ENCODE results near the gene HTR1D.
"Not testable (repeated sequence)": the region's sequence is repeated elsewhere in the genome, so short reads cannot be mapped to it uniquely, and the experiment has no call there.

HTR1D gene

DNA sequence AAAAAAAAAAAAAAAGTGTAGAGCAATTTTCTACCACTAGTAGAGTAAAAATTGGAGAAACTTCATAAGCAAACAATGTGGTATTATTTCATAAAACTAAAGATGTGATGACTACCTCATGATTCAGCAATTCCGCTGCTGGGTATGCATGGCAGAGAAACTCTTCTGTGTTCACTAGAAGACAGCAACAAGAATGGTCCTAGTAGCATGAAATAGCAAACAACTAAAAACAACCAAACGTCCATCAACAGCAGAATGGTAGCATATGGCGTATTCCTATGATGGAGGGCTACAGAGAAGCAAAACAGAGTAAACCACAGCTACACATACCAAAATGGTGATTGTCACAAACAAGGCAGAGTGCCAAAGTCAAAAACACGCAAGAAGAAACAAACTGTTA lies 18.9 kb downstream of the HTR1D start:
- ChIA-PET CTCF (interaction anchor here (2.8 to 10.7 kb wide), 2 partner anchors 14 to 100 kb away, joined by 9 to 76 read pairs; no protein-coding TSS in a partner anchor), POLR2A (no interaction called here)
- TF ChIP-seq, protein P1, sequence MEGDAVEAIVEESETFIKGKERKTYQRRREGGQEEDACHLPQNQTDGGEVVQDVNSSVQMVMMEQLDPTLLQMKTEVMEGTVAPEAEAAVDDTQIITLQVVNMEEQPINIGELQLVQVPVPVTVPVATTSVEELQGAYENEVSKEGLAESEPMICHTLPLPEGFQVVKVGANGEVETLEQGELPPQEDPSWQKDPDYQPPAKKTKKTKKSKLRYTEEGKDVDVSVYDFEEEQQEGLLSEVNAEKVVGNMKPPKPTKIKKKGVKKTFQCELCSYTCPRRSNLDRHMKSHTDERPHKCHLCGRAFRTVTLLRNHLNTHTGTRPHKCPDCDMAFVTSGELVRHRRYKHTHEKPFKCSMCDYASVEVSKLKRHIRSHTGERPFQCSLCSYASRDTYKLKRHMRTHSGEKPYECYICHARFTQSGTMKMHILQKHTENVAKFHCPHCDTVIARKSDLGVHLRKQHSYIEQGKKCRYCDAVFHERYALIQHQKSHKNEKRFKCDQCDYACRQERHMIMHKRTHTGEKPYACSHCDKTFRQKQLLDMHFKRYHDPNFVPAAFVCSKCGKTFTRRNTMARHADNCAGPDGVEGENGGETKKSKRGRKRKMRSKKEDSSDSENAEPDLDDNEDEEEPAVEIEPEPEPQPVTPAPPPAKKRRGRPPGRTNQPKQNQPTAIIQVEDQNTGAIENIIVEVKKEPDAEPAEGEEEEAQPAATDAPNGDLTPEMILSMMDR (IDR thresholded peaks at IDR 0.05; ENCODE audit: control extremely low read depth, extremely low read depth, low read depth, missing control alignments): no peak
- DNase-seq (ENCODE audit: extremely low spot score): no peak

DNA sequence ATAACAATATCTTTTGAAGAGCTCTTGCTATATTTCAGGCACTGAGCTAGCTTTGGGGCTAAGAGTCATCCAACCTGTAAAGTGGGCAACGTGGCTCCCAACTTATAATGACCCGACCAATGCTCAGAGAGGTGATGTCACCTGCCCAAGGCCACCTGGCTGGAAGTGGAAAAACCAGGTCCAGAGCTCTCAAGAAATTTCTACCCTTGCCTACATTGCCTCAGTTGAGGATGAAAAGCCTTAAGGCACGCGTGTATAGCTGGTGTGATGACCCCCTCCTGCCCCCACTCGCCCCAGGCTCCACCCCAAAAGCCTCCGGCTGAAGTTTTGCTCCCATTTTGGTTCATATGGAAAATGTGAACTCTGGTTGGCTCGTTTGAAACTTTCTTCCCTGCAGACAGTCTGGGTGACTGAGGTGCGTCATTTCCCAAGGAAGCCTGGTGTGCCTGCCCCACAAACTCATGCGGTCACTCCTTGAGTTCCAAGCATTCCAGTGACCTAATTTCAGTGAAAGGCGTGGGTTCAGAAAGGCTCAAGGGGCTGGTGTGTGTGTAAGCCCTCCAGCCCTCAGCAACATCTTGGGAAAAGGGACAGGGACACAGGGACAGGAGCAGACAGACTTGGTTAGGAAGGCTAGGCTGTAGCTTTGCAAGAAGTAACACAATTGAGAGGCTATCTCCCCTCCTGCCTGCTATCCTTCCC lies 20.5 kb downstream of the HTR1D start:
- TF ChIP-seq, protein P1 (IDR thresholded peaks at IDR 0.05; ENCODE audit: control extremely low read depth, extremely low read depth, low read depth, missing control alignments): no peak
- ChIA-PET POLR2A (no interaction called here), CTCF (interaction anchor here (2.8 to 10.7 kb wide), 2 partner anchors 12 to 98 kb away, joined by 9 to 76 read pairs; no protein-coding TSS in a partner anchor)
- no peak for DNase-seq (ENCODE audit: extremely low spot score)

DNA sequence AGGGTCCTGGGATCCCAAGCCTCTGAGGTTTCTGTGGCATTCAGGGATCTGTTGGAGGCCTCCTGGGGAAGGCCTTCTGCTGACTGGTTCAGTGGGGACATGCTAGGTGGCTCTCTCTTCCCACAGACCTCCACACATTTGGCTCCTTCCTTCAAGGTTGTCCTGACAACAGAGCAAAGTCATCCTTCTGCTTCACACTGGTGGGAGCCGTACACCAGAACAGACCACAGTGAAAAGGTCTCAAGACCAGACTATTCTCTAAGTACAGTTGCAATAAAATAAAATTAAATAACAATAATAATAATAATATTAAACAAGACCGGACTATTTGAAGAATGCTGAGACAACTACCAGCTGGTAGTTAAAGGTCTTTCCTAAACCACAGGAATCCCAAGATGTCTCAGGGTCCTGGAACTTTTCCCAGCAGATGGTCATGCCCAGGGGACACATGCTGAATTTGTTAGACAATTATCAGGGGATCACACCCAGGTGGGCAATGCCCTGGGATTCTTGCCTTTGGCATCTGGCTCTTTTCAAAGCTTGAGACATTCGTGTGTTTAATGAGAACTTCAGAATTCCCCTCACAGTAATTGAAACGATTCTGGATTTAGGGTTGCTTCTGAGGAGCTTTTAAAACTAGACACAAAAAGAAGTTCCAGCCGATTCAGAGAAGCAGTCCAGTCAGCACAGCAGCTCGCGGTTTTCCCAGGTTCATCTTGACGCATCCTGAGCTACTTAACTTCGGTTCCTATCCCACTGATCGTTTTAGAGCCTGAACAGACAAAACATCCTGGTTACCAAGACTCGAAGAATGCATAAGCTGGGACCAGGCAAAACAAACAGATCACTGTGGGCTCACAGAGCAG lies 22.9 kb downstream of the HTR1D start:
- TF ChIP-seq, protein P1 (IDR thresholded peaks at IDR 0.05; ENCODE audit: control extremely low read depth, extremely low read depth, low read depth, missing control alignments): no peak
- ChIA-PET POLR2A (interaction anchor here (0.7 kb wide), 1 partner anchor 11 kb away, joined by 3 read pairs; no protein-coding TSS in a partner anchor), CTCF (interaction anchor here (1.3 to 10.7 kb wide), 4 partner anchors 10 to 95 kb away, joined by 3 to 76 read pairs (median 5); partner anchors contain the start of gene HTR1D)
- DNase-seq (ENCODE audit: extremely low spot score): no peak

DNA sequence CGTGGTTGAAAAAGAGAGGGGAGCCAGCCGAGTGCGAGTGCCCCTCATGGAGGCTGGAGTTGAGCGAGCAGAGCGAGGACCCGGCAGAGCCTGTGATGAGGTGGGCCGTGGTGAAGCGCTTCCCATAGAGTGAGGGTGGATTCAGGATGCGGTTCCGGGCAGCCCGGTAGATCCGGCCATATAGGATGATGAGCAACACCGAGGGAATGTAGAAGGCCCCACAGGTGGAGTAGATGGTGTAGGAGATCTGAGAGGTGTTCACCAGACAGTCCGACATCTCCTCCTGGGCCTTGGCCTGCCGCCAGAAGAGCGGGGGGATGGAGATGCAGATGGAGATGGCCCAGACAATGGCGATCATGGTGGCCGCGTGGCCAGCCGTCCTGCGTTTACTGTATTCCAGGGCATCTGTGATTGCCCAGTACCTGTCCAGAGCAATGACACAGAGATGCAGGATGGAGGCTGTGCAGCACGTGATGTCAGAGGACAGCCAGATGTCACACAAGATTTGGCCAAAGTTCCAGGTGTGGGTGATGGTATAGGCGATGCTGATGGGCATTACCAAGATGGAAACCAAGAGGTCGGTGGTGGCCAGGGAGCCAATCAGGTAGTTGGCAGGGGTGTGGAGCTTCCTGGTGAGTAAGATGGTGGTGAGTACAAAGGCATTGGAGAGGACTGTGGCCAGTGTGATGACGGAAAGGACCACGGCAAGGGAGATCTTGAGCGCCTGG lies 23.7 kb downstream of the HTR1D start:
- ChIA-PET CTCF (interaction anchor here (1.3 to 10.7 kb wide), 4 partner anchors 9 to 94 kb away, joined by 3 to 76 read pairs (median 6); no protein-coding TSS in a partner anchor), POLR2A (no interaction called here)
- DNase-seq (ENCODE audit: extremely low spot score): no peak
- TF ChIP-seq, protein P1 (IDR thresholded peaks at IDR 0.05; ENCODE audit: control extremely low read depth, extremely low read depth, low read depth, missing control alignments): no peak

DNA sequence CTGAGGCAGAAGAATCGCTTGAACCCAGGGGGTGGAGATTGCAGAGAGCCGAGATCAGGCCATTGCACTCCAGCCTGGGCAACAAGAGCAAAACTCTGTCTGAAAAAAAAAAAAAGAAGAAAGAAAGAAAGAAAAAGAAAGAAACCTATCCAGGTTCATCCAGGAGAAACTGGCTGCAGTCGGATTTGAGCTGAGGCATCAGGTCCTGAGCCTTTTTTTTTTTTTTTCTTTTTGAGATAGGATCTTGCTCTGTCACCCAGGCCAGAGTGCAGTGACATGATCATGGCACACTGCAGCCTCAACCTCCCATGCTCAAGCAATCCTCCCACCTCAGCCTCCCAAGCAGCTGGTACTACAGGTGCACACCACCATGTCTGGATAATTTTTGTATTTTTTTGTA lies 26.1 kb downstream of the HTR1D start:
- TF ChIP-seq, protein P1 (IDR thresholded peaks at IDR 0.05; ENCODE audit: control extremely low read depth, extremely low read depth, low read depth, missing control alignments): no peak
- CTCF ChIA-PET: interaction anchor here (1.4 to 20.7 kb wide), 2 partner anchors 12 to 97 kb away, joined by 3 to 641 read pairs; no protein-coding TSS in a partner anchor

DNA sequence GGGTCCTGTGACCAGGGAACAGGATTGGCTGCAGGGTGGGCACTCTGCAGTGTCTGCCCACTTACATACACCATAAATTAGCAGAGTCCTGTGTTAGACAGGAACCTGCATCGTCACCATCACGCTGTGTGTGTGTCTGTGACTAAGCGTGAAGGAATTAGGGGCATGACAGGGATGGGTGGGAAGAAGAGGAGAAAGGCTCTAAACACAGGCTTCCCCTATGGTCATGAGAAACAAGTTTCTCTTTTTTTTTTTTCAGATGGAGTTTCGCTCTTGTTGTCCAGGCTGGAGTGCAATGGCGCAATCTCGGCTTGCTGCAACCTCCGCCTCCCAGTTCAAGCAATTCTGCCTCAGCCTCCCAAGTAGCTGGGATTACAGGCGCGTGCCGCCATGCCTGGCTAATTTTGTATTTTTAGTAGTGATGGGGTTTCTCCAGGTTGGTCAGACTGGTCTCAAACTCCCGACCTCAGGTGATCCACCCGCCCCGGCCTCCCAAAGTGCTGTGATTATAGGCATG lies 28.3 kb downstream of the HTR1D start:
- POLR2A ChIA-PET; DNase-seq (ENCODE audit: extremely low spot score): not testable (repeated sequence)
- CTCF ChIA-PET: interaction anchor here (20.7 kb wide), 1 partner anchor 94 kb away, joined by 641 read pairs; no protein-coding TSS in a partner anchor

More for the DNA sequence above, 26.1 kb downstream of the HTR1D start:
- POLR2A ChIA-PET: no interaction called here
- DNase-seq (ENCODE audit: extremely low spot score): no peak

All from GM10248 (cell line).